K562 (cell line): Measurements from ENCODE around the gene PPP1R37. TPM values are rescaled to one million over a fixed set of nuclear protein-coding genes. Genes with fewer than 3 reads are reported as not detected.

ENCODE experiments used
- ARHGAP35 ChIP-seq: fragments of 450-650 bp; IDR thresholded peaks from 2 replicates; pipeline ENCODE4 v1.6.1; 2018; ENCODE audit not compliant: partially characterized antibody
- ATF7 ChIP-seq: fragments of 450-650 bp; IDR thresholded peaks from 2 replicates; pipeline ENCODE4 v1.7.1; 2014; ENCODE audit warnings: mild to moderate bottlenecking, moderate library complexity
- CBFB ChIP-seq: sonication (generic); formaldehyde crosslinking; IDR thresholded peaks from 2 replicates; pipeline ENCODE4 v1.4.0; 2020; ENCODE audit warnings: mild to moderate bottlenecking, missing genetic modification reagents
- CEBPB ChIP-seq: fragments of 450-650 bp; IDR thresholded peaks from 2 replicates; pipeline ENCODE4 v1.6.1; 2016; ENCODE audit warnings: missing genetic modification characterization, missing compliant biosample characterization
- DPF2 ChIP-seq: fragments of 450-650 bp; IDR thresholded peaks from 2 replicates; pipeline ENCODE4 v1.6.1; 2016
- GABPA ChIP-seq: fragments of 200-800 bp; sonication (Bioruptor generic); conservative IDR thresholded peaks from 2 replicates; pipeline ENCODE4 v1.6.1; 2016; ENCODE audit warnings: low read depth, missing genetic modification characterization, missing compliant biosample characterization
- HNRNPL ChIP-seq: fragments of 200-400 bp; formaldehyde crosslinking; IDR thresholded peaks from 2 replicates; pipeline ENCODE4 v1.6.1; 2017; ENCODE audit warnings: low read depth, mild to moderate bottlenecking, low read length
- MAX ChIP-seq: sonication (generic); formaldehyde crosslinking; IDR thresholded peaks from 2 replicates; pipeline ENCODE4 v1.9.0; 2022; ENCODE audit warnings: mild to moderate bottlenecking, missing genetic modification reagents
- SIRT6 ChIP-seq: IDR thresholded peaks from one replicate; pipeline ENCODE4 v1.6.1; 2012; ENCODE audit warnings: low read depth, mild to moderate bottlenecking, control low read depth, inconsistent platforms, low read length, moderate library complexity
- UBTF ChIP-seq, 2 experiments: IDR thresholded peaks; 2 replicates each; pipeline ENCODE4 v1.6.1; 2012; ENCODE audit warnings: improper control_type of control experiment in 2 of 2, low read depth in 2 of 2, low read length in 2 of 2, borderline replicate concordance in 1 of 2
- WHSC1 ChIP-seq: IDR thresholded peaks from one replicate; pipeline ENCODE4 v1.6.1; 2012; ENCODE audit warnings: low read length, control low read depth, inconsistent platforms
- YBX1 ChIP-seq: fragments of 450-650 bp; IDR thresholded peaks from 2 replicates; pipeline ENCODE4 v1.7.1; 2016; ENCODE audit warnings: mild to moderate bottlenecking
- ZBTB17 ChIP-seq: fragments of 450-650 bp; formaldehyde crosslinking; IDR thresholded peaks from 2 replicates; pipeline ENCODE4 v1.4.0; 2020; ENCODE audit warnings: mild to moderate bottlenecking
- ZBTB7A ChIP-seq: IDR thresholded peaks from 2 replicates; pipeline ENCODE4 v1.6.1; 2011; ENCODE audit warnings: low read depth, mild to moderate bottlenecking, low read length, moderate library complexity, borderline replicate concordance; ENCODE audit not compliant: control insufficient read depth
- ZKSCAN1 ChIP-seq: fragments of 150-350 bp; IDR thresholded peaks from 2 replicates; pipeline ENCODE4 v1.6.1; 2016; ENCODE audit warnings: low read depth, low read length
- ZNF449 ChIP-seq: fragments of 250-450 bp; sonication (Bioruptor Pico); IDR thresholded peaks from 2 replicates; pipeline ENCODE4 v1.8.0; 2022; ENCODE audit warnings: moderate library complexity, mild to moderate bottlenecking, inconsistent platforms
- ZNF785 ChIP-seq: fragments of 250-450 bp; sonication (Bioruptor Pico); IDR thresholded peaks from 2 replicates; pipeline ENCODE4 v1.4.0; 2020; ENCODE audit warnings: mild to moderate bottlenecking
- polyA plus RNA-seq, 8 experiments: library from polyadenylated mRNA; depleted of rRNA in 4 of 8; stranded (reverse) in 5 of 8; unstranded in 3 of 8; fragments of >200 nt; fragmentation: Nextera tagmentation in 2 of 8; fragmentation: Illumina TruSeq in 1 of 8; extraction: Ambion mirVana in 2 of 8; extraction: Trizol in 1 of 8; gene quantifications; 2 replicates each; pipeline versions ENCODE4 v1.2.1 to v1.2.3, GENCODE V29; 2011 to 2014; ENCODE audit warnings: inconsistent platforms in 1 of 8, missing spikeins in 1 of 8
- total RNA-seq, 7 experiments: library from RNA; depleted of rRNA in 6 of 7; stranded (reverse); fragments of >200 nt in 6 of 7; fragmentation: Illumina TruSeq in 2 of 7; extraction: Trizol in 2 of 7; gene quantifications; 2 replicates each; pipeline versions ENCODE4 v1.2.1 to v1.2.3, GENCODE V29; 2011 to 2021; ENCODE audit warnings: low replicate concordance in 1 of 7
- TF ChIP-seq, protein P1 (sequence below): IDR thresholded peaks from 3 replicates; pipeline ENCODE4 v1.6.1; 2011; ENCODE audit warnings: borderline replicate concordance, mild to moderate bottlenecking, moderate library complexity; ENCODE audit not compliant: insufficient read length; ENCODE audit errors: extremely low read depth

Gene PPP1R37
- total and polyA plus RNA-seq, 9 of the 15 experiments (the other 6 are each of a cell fraction or from before 2014, with no cell fraction given) = 0.04 to 20.3 (median 7.3) TPM

DNA sequence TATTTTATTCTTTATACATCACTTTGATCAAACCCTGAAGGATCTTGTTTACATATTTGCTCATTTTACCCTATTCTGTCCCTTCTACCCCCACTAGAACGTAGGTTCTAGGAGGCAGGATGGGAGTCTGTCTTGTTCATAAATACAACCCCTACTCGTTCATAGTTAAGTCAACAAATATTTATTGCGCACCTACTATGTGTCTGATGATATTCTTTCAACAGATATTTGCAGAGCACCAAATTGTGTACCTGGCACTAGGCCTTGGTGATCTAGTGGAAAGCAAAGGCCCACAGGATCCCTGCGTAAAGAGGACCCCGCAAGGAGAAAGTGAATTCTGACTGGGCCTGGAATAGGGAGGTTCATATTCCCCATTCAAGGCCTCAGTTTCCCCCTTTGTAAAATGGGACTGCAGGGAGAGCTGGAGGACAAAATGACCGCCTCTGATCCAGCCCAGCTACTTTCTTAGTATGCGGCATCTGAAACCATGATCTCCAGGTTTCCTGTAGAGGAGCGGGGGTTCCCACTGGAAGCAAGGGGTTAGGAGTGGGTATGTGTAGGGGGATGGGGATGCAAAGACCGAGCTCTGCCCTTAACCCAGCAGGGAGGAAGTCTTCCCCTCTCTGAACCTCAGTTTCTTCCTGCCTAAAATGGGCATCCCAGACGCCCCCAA, 14.5 kb upstream of the PPP1R37 start (continued):
- TF ChIP-seq ZNF785 (no peak), ZBTB17 (CRISPR knock-in tag) (no peak), ZKSCAN1 (peak; percentile 77; the same call in 1 of the 2 replicates), MAX (CRISPR knock-in tag) (no peak), ZBTB7A (no peak), WHSC1 (no peak), CEBPB (tag) (no peak), YBX1 (no peak), DPF2 (no peak), UBTF (IDR thresholded peaks at IDR 0.05; ENCODE audit: borderline replicate concordance in 1 of 2, low read depth in 2 of 2, low read length in 2 of 2) (no peak), GABPA (tag) (0 out of 2 replicates have a peak, but pooled peaks have one; percentile 61), SIRT6 (no peak), ZNF449 (no peak), CBFB (peak; percentile 85; the same call in 1 of the 2 replicates), HNRNPL (no peak), ARHGAP35 (no peak), ATF7 (no peak)
- TF ChIP-seq, protein P1, sequence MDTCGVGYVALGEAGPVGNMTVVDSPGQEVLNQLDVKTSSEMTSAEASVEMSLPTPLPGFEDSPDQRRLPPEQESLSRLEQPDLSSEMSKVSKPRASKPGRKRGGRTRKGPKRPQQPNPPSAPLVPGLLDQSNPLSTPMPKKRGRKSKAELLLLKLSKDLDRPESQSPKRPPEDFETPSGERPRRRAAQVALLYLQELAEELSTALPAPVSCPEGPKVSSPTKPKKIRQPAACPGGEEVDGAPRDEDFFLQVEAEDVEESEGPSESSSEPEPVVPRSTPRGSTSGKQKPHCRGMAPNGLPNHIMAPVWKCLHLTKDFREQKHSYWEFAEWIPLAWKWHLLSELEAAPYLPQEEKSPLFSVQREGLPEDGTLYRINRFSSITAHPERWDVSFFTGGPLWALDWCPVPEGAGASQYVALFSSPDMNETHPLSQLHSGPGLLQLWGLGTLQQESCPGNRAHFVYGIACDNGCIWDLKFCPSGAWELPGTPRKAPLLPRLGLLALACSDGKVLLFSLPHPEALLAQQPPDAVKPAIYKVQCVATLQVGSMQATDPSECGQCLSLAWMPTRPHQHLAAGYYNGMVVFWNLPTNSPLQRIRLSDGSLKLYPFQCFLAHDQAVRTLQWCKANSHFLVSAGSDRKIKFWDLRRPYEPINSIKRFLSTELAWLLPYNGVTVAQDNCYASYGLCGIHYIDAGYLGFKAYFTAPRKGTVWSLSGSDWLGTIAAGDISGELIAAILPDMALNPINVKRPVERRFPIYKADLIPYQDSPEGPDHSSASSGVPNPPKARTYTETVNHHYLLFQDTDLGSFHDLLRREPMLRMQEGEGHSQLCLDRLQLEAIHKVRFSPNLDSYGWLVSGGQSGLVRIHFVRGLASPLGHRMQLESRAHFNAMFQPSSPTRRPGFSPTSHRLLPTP = no peak
